NOMO-1 treated with dmso at 0.1 percent for 144 hours (cell line): ENCODE measurements around the gene KIAA0930.
A peak's percentile ranks its signal among the peaks of the same experiment; 100 is the strongest.
"Not testable (repeated sequence)": the region's sequence is repeated elsewhere in the genome, so short reads cannot be mapped to it uniquely, and the experiment has no call there.

Experiments used
- DNase-seq: peaks from one replicate; lab custom pipeline; 2025; ENCODE audit not compliant: unreplicated experiment; lab: John Stamatoyannopoulos, UW

Gene KIAA0930

DNA sequence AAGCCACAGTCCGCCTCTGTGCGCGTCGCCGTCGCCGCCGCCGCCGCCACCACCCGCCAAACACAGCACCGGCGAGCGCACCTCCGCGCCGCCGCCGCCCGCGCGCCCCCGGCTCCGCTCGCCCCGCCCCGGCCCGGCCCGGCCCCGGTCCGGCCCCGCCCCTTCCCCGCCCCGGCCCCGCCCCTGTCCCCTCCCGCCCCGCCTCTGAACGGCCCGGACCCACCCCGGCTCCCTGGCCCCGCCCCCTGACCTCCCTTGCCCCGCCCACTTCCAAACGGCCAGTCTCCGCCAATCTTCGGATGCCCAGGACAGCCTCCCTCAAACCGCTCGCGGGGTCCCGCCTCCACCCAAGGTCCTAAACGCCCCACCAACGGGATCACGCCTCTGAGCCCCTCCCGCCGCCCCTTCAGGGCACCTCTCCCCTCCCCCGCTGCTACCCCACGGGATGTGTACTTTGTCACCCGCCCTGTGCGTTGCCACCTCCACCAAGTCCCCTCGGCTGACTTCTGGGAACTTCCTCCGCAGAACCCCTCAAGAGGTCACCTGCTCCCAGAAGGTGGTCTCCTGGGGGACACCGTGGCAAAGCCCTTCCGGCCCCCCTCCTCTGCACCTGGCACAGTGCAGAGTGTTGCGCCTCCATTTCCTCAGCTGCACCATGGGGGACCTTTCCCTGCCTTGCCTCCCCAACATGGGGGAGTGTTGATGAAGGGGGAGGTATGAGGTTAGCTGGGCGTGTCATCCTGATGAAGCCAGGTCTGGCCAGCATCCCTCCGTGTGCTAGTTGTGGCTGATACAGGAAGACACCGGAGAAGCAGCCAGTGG, at the start of gene KIAA0930:
TSS of gene KIAA0930 (minus strand) at position 85 of the 822 bp plus-strand sequence. CDS start 191 bp downstream, outside the sequence.
- DNase-seq = peak; percentile 88

DNA sequence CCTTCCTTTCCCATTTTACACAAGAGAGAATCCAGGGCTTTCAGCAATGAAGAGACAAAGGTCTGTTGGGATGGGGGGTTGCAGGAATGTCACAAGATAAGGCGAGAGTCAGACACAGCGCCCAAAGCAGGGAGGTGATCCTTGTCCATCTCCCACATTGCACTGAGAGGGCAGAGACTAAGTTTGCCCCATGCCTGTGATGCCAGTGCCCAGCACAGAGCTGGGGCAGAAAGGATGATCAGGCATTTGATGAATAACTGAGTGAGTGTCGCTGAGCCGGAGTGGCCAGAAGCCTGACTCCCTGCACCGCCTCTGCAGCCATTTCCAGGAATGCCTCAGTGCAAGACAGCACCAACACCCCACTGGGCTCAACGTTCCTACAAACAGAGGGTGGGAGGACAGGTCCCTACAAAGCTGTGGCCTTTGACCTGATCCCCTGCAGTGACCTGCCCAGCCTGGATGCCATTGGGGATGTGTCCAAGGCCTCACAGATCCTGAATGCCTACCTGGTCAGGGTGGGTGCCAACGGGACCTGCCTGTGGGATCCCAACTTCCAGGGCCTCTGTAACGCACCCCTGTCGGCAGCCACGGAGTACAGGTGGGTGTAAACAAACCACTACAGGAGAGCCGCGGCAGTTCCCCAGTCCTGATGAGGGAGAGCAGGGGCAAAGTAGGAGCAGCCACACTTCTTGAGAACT, 46.3 kb upstream of the KIAA0930 start:
- no peak for DNase-seq

- DNase-seq = no peak
These were observed 44.8 kb upstream of the KIAA0930 start for GRCh38 chr22:45285263-45286058.

GRCh38 chr22:45284705-45285262, 44.1 kb upstream of the KIAA0930 start, which contains the start of gene UPK3A:
UPK3A (plus strand) TSS chr22:45284949; CDS start chr22:45285014, 65 bp downstream.
- peak; percentile 61 for DNase-seq

- no peak for DNase-seq
These were observed 40.3 kb upstream of the KIAA0930 start for GRCh38 chr22:45281010-45281409.

- DNase-seq = no peak
These were observed 39.9 kb upstream of the KIAA0930 start for GRCh38 chr22:45280587-45280980.

- DNase-seq = no peak
These were observed 37.4 kb upstream of the KIAA0930 start for GRCh38 chr22:45278125-45278524.

GRCh38 chr22:45277720-45278119, 37.0 kb upstream of the KIAA0930 start:
- DNase-seq = not testable (repeated sequence)

DNA sequence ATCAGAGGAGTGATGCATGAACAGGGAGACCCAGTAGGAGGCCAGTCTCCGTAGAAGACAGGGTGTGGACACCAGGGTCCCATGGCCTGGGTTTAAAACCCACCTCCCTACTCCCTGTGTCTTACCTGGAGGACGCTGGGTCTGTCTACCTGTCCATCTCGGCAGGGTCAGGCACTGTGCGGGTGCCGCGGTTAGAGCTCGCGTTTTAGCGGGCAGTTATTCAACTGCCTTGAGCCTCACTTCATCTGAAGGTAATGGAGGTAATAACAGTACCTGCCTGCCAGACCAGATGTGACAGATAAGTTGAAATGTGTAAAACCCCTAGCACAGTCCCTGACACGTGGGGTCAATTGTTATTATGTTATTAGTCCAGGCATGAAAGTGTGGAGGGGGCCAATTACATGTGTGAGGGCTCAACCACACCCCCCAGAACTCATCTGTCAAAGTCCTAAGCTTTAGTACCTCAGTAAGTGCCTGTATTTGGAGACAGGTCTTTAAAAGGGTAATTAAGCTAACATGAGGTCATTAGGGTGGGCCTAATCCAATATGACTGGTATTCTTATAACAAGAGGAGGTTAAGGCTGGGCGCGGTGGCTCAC, 35.9 kb upstream of the KIAA0930 start:
- DNase-seq = no peak

DNA sequence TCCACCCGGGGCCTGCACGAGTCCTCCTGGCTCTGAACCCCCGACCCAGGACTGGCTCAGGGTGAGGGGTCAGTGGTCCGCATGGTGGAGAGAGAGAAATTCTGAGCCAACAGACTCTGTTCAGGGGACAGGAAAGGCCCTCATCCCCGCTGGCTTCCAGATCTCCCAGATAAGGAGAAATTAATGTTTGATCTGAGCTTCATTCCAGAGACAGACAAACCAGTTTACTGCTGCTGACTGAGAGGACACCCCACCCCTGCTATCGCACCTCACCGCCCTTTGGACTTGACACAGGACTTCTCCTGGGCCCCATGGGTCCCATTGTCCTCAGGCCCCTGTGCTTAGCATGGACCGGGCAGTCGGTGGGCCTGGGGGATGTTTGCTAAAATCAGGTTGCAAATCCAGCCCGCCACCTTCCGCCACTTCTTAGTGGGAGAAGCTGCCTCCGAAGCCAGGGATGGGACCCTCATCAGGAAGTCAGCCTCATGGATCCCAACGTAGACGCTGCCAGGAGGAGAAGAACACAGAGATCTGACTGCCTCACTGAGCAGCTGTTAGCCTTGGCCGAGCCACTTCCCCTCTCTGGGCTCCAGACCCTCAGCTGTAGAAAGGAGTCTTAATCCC, 32.9 kb upstream of the KIAA0930 start:
- no peak for DNase-seq

DNA sequence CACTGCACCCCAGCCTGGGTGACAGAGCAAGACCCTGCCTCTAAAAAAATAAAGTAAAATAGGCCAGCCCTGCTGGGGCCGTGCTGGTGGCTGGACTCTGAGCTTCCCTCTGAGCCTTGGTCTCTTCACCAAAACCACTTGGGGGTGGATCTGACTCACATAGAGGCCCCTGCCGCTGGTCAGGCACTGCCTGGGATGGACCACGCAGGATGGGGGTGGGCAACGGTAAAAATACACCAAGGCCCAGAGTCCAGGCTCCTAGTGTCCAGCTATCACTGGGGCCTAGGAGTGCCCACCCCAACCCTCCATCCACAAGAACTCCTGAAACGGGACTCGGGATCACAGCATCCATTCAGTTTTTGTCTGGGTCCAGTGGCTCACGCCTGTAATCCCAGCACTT, 31.8 kb upstream of the KIAA0930 start:
- DNase-seq = no peak

GRCh38 chr22:45271667-45272201, 31.0 kb upstream of the KIAA0930 start:
- DNase-seq = no peak

DNA sequence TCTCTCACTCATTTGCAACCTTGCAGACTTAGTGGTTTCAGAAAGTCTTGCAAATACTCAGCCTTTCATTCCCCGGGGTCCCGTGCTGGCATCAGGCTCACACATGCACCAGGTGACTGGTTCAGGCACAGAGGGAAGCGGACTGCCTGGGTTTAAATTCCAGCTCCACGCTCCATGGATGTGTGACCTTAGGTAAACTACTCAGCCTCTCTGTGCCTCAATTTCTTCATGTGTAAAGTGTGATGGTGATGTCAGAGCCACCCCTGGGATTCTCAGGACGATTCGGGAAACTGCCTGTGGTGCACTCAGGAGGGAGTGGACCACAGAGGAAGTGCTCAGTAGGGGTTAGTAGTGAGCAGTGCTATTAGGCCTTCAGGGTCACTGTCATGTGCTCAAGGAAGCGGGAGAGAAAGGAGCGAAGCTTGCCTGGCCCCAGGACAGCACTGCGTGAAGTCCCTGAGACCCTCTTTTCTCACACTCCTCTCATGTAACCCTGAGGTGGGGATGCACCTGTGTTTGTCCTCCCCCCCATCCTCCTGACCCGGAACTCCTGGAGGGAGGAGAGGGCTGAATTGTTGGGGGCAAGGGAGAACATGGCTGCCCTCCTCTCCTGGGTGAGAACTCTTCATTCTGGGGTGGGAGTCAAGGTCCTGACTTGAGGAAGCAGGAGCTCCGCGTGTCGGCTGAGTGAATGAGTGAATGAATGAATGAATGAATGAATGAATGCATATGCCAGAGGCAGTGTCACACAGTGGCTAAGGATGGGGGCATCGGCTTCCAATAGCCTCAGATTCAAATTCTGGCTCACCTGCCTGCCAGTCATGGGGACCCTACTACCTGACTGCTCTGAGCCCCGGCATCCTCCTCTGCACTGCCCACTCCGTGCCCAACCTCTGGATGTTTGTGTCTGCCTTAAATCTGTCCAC, 29.7 kb upstream of the KIAA0930 start:
- no peak for DNase-seq

DNA sequence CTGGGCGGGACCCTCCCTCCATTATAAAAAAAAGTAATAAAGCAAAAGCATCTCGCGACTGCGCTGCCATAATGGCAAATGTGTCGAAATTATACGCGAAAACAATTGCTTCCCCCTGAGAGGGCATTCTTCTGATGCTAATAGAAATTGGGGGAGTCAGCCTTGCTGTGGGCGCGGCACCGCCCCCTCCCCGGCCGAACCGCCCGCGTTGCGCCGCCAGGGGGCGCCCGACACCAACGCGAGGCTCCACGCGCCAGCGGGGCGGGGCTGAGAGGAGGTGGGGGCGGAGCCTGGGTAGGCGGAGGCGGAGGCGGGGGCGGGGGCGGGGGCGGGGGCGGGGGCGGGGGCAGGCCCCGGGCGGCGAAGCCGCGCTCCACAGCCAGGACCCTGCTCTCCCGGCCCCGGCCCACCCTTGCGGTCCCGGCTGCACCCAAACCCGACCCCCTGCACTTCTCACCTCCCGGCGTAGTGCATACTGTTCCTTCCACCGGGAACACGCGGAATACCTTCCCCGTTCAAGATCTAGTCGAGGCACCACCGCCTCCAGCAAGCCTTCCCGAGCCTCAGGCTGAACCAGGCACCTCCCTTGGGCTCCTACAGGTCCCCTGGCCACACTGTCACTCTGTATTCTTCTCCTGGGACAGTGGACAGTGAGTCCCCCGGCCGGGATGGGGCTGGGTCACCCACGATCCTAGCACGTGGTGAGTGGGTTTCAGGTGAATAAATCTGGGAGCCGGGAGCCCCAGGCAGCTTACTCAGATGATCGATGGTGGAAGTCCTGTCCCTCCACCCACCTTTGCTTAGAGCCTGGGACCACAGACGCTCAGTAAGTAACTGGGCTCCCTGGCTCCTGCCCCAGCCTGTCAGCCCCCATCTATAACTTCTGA, 28.5 kb upstream of the KIAA0930 start:
- DNase-seq = peak; percentile 37

- DNase-seq = no peak
These were observed 27.7 kb upstream of the KIAA0930 start for GRCh38 chr22:45268167-45268957.

DNA sequence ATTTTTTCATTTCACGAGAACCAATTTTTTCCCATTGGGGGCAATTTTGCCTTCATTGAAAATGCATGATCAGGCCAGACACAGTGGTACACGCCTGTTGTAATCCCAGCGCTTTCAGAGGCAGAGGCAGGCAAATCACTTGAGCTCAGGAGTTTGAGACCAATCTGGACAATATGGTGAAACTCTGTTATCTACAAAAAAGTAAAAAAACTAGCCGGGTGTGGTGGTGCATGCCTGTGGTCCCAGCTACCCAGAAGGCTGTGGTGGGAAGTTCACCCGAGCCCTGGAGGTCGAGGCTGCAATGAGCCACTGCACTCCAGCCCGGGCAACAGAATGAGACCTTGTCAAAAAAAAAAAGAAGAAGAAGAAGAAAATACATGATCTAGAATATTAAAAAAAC, 24.8 kb upstream of the KIAA0930 start:
- no peak for DNase-seq
